Renal cortical epithelial cell (primary cell): ENCODE results near the gene GTPBP10. TPM values are rescaled to one million over a fixed set of nuclear protein-coding genes. Genes with fewer than 3 reads are reported as not detected.

Experiments used
- DNase-seq: peaks from one replicate; pipeline ENCODE4 v3.0.0-alpha.2; 2011; ENCODE audit warnings: low read depth
- total RNA-seq: library from RNA; depleted of rRNA; stranded (reverse); fragments of >200 nt; gene quantifications from 2 replicates; pipeline ENCODE4 v1.2.3, GENCODE V29; 2014

The GTPBP10 gene
- total RNA-seq, 1 donor from 2014 or later = 21.4 TPM

- no peak for DNase-seq
Measured at GRCh38 chr7:90432752-90433151, 86.2 kb downstream of the GTPBP10 start.

GRCh38 chr7:90433221-90433620 lies 86.7 kb downstream of the GTPBP10 start:
- DNase-seq = no peak

Other genes starting within 250 kb of the GTPBP10 start
- gene STEAP1, start 192.2 kb upstream of the GTPBP10 start, total RNA-seq = 13.4 and 17.4 TPM in 2 replicates
- 7.1 and 20.2 TPM in 2 replicates for gene STEAP2, start 135.0 kb upstream of the GTPBP10 start, total RNA-seq
- gene CFAP69, start 101.5 kb upstream of the GTPBP10 start, total RNA-seq = 0.87 and 10.3 TPM in 2 replicates
- gene FAM237B, start 25.4 kb upstream of the GTPBP10 start, total RNA-seq = not detected in 2 replicates
- gene CLDN12, start 56.7 kb downstream of the GTPBP10 start, total RNA-seq = 62.1 and 95.2 TPM in 2 replicates
- not detected in 2 replicates for gene PTTG1IP2, start 122.9 kb downstream of the GTPBP10 start, total RNA-seq
- gene CDK14, start 249.6 kb downstream of the GTPBP10 start, total RNA-seq = 30.2 and 32.8 TPM in 2 replicates